ENCODE data around the gene NAV3.

The NAV3 gene

DNA sequence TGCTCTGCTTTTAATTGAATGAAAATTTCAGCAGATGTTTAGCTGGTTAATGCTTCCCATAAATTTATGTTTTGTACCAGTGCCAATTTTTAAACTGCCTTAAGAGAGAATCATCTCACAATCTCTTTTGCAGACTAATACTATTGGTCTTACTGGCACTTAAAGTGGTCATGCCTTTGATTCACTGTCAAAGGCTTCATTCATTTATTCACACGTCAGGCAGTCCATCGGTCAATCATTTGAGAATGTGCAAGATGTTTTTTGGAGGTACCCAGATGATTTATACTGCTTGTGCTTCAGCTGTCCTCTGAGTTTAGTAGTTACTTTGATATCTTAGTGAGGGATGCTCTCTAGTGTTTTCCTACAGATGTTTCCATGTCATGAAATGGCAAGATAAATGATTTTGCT lies 83.4 kb downstream of the NAV3 start:
- Histone ChIP-seq H3K27ac (ENCODE audit: low read length) (no peak overlapping the region), H3K36me3 (replicated peaks; ENCODE audit: insufficient read depth, low read length) (no peaks in the 10 kb centered on the region), H3K4me2 (ENCODE audit: low read depth, low read length) (no peak overlapping the region), H3K79me2 (ENCODE audit: low read length) (no peaks in the 10 kb centered on the region), H3K4me1 (ENCODE audit: low read length) (no peaks in the 10 kb centered on the region), H3K9me3 (replicated peaks; ENCODE audit: insufficient read depth, low read length) (no peaks in the 10 kb centered on the region), H3K9ac (ENCODE audit: low read length) (no peak overlapping the region), H3K4me3 (ENCODE audit: low read length) (no peak overlapping the region), H3K9me2 (replicated peaks; ENCODE audit: insufficient read depth, low read length) (no peaks in the 10 kb centered on the region), H3K27me3 (replicated peaks; ENCODE audit: insufficient read depth, low read length) (no peaks in the 10 kb centered on the region), H4K20me1 (ENCODE audit: insufficient read depth, low read length) (no peaks in the 10 kb centered on the region), H2AFZ (ENCODE audit: low read length) (no peak overlapping the region), H3F3A (ENCODE audit: insufficient read depth, low read length) (no peaks in the 10 kb centered on the region)
- TF ChIP-seq EZH2phosphoT487 (IDR thresholded peaks at IDR 0.05; ENCODE audit: low read length), result no peak
- no peak for TF ChIP-seq CTCF (IDR thresholded peaks at IDR 0.05; ENCODE audit: low read length)
- no peak for TF ChIP-seq EZH2 (optimal IDR thresholded peaks at IDR 0.05; ENCODE audit: low read depth, low read length)
- no peak for DNase-seq

- no peaks in the 10 kb centered on the region for H3K9me3 ChIP-seq (replicated peaks; ENCODE audit: insufficient read depth, low read length)
- no peaks in the 10 kb centered on the region for H4K20me1 ChIP-seq (ENCODE audit: insufficient read depth, low read length)
- no peak overlapping the region for H3K4me2 ChIP-seq (ENCODE audit: low read depth, low read length)
- no peaks in the 10 kb centered on the region for H3K79me2 ChIP-seq (ENCODE audit: low read length)
- DNase-seq, result no peak
- no peaks in the 10 kb centered on the region for H3K27me3 ChIP-seq (replicated peaks; ENCODE audit: insufficient read depth, low read length)
- H3K9me2 ChIP-seq (replicated peaks; ENCODE audit: insufficient read depth, low read length), result no peaks in the 10 kb centered on the region
- no peak overlapping the region for H3K4me3 ChIP-seq (ENCODE audit: low read length)
- no peak overlapping the region for H3K9ac ChIP-seq (ENCODE audit: low read length)
- no peaks in the 10 kb centered on the region for H3K36me3 ChIP-seq (replicated peaks; ENCODE audit: insufficient read depth, low read length)
- no peaks in the 10 kb centered on the region for H3F3A ChIP-seq (ENCODE audit: insufficient read depth, low read length)
- TF ChIP-seq CTCF (IDR thresholded peaks at IDR 0.05; ENCODE audit: low read length), result no peak
- TF ChIP-seq EZH2phosphoT487 (IDR thresholded peaks at IDR 0.05; ENCODE audit: low read length), result no peak
- TF ChIP-seq EZH2 (optimal IDR thresholded peaks at IDR 0.05; ENCODE audit: low read depth, low read length), result no peak
- H3K27ac ChIP-seq (ENCODE audit: low read length), result no peak overlapping the region
- no peaks in the 10 kb centered on the region for H3K4me1 ChIP-seq (ENCODE audit: low read length)
- H2AFZ ChIP-seq (ENCODE audit: low read length), result no peak overlapping the region
Observed at GRCh38 chr12:77915071-77915600, 84.4 kb downstream of the NAV3 start.

GRCh38 chr12:77916276-77916675 lies 85.6 kb downstream of the NAV3 start:
- Histone ChIP-seq H3K4me3 (ENCODE audit: low read length) (no peak overlapping the region), H3K27ac (ENCODE audit: low read length) (no peak overlapping the region), H3K4me2 (ENCODE audit: low read depth, low read length) (no peak overlapping the region), H3K9me2 (replicated peaks; ENCODE audit: insufficient read depth, low read length) (no peaks in the 10 kb centered on the region), H2AFZ (ENCODE audit: low read length) (no peak overlapping the region), H3K4me1 (ENCODE audit: low read length) (no peaks in the 10 kb centered on the region), H3K9ac (ENCODE audit: low read length) (no peak overlapping the region), H3K79me2 (ENCODE audit: low read length) (no peaks in the 10 kb centered on the region), H4K20me1 (ENCODE audit: insufficient read depth, low read length) (no peaks in the 10 kb centered on the region), H3K36me3 (replicated peaks; ENCODE audit: insufficient read depth, low read length) (no peaks in the 10 kb centered on the region), H3F3A (ENCODE audit: insufficient read depth, low read length) (no peaks in the 10 kb centered on the region), H3K9me3 (replicated peaks; ENCODE audit: insufficient read depth, low read length) (no peaks in the 10 kb centered on the region), H3K27me3 (replicated peaks; ENCODE audit: insufficient read depth, low read length) (no peaks in the 10 kb centered on the region)
- no peak for TF ChIP-seq EZH2 (optimal IDR thresholded peaks at IDR 0.05; ENCODE audit: low read depth, low read length)
- TF ChIP-seq CTCF (IDR thresholded peaks at IDR 0.05; ENCODE audit: low read length), result no peak
- TF ChIP-seq EZH2phosphoT487 (IDR thresholded peaks at IDR 0.05; ENCODE audit: low read length), result no peak
- no peak for DNase-seq
